ENCODE results near the gene C11orf16.

GRCh38 chr11:8928981-8929615 lies 3.6 kb downstream of the C11orf16 start:
- TF ChIP-seq PATZ1 (tag by site-specific recombination; IDR thresholded peaks at IDR 0.05) (no peak), MYNN (tag by site-specific recombination; IDR thresholded peaks at IDR 0.05; ENCODE audit: borderline replicate concordance) (no peak)

All from HEK293 (cell line).